DLD1 (cell line): Measurements from ENCODE around the gene GSTCD.
"Not testable (repeated sequence)": the region's sequence is repeated elsewhere in the genome, so short reads cannot be mapped to it uniquely, and the experiment has no call there.

ENCODE experiments used
- in situ Hi-C: cut with HindIII; loops from 2 replicates; pipeline ENCODE4 v1.10.0; 2017; ENCODE audit warnings: low sequenced_read_pairs

Gene GSTCD, protein sequence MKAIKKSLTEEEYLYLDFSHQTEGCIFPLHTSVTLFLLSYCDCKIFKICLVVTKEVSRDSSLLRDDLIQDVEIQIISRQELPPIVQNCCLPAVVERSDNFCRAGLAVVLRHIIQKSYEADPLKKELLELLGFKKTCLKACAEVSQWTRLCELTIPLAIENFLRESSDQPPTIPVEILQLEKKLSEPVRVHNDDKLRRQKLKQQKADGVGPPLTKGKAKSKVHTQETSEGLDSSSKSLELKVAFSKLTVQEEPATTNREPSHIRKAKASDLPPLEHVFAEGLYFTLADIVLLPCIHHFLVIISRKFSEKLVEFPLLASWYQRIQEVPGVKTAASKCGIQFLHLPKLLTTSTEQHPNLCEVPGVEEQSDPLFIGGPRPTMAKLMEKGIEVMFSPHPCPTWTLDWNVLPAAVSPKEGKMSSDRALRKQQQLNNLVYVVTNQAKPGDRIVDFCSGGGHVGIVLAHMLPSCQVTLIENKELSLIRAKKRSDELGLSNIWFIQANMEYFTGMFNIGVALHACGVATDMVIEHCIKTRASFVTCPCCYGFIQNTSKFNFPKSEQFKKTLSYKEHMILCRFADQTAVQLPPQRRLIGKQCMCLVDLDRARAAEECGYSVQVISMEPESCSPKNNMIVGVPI

DNA sequence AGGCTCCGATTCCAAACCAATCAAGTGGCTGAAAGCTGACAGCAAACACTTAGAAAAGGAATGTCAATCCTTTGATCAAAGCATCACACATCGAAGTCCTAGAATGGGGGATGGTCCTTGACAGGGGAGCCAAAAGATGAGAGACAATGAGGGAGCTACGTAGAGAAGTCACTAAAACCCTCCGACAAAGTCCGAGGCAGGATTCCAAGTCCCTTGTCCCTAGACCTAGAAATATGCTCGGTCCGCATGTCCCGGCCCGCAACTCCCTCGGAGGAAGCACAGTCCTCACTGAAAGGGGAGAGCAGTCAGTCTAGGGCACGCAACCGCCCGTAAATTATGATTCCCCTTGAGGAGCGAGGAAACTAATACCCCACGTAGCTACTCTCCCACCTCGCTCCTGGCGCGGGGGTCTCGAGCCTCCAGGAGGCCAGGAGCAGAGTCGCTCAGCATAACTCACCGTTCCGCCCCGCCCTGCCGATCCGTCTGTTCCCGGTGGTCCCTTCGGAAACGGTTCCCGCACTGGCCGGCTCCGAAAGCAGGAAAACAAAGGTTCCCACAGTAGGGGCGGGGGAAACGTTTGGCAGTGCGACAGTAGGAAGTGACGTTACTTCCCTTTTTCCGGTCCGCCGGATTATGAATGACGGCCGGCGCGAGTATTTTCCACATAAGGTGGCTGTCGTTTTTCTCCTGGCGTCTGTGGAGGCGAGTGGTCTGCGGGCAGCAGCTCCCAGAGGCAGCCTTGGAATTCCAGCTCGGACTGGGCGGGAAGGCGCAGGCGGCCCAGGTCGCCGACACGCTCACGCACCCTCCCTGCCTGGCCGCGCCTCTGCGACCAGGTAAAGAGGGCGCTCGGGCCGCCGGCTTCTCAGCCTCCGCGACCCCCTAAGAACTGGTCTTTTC is at the start of gene GSTCD, which contains the start of gene INTS12:
Gene GSTCD, plus strand, starts transcription at position 604 of the 900 bp plus-strand sequence. CDS start 8,830 bp downstream, outside the sequence.
Gene INTS12, minus strand, starts transcription at position 509 of the 900 bp plus-strand sequence. CDS start 8,684 bp downstream, outside the sequence.
- in situ Hi-C loops = no loop called here

DNA sequence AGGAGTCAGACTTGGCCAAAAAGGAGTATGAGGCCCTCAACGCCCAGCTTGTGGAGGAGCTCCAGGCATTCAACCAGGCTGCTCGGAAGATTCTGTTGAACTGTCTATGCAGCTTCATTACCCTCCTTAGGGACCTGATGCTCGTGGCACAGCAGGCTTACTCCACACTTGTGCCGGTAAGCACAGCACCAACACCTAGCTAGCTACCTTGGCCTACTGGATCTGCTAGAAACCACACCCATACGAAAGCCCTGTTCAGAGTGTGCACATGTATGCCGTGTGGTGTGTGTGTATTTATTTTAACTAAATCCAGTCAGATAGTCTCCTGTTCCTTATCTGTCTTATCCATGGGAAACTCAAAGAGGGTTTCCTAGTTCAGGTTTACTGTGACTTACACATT is 49.4 kb upstream of the GSTCD start:
- in situ Hi-C loops = no loop called here

DNA sequence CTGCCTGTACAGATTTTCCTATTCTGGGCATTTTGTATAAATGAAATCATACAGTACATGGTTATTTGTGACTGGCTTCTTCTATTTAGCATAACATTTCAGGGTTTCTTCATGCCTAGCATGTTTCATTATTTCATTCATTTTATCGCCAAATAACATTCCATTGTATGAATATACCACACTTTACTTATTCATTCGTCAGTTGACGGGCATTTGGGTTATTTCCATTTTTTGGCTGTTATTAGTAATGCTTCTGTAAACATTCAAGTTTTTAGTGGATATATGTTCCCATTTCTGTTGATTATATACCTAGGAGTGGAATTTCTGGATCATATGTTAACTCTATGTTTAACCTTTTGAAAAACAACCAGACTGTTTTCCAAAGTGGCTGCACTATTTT is 47.6 kb upstream of the GSTCD start:
- in situ Hi-C loops = no loop called here

DNA sequence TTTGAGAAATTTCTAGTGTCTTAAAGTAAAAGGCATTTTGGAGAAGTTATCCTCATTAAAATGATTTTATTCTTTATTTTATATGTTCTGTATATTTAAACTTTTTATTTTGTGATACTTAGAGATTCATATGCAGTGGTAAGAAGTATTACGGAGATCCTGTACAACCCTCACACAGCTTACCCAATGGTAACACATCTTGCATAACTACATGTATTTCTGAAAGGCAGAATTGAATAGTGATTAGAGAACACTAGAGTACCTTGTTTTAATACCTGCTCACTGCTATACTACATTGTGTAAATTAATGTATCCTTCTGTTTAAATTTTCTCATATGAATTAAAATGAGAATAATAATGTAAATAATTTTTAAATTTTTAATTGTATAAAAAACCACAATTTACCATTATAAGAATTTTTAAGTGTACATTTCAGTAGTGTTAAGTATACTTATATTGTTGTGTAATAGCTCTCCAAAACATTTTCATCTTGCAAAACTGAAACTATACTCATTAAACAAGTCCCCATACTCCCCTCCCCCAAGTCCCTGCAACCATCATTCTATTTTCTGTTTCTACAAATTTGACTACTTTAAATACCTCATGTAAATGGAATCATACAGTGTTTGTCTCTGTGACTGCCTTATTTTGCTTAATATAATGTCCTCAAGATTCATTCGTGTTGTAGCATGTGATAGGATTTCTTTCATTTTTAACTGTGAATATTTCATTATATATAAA is 45.5 kb upstream of the GSTCD start:
- in situ Hi-C loops = no loop called here

DNA sequence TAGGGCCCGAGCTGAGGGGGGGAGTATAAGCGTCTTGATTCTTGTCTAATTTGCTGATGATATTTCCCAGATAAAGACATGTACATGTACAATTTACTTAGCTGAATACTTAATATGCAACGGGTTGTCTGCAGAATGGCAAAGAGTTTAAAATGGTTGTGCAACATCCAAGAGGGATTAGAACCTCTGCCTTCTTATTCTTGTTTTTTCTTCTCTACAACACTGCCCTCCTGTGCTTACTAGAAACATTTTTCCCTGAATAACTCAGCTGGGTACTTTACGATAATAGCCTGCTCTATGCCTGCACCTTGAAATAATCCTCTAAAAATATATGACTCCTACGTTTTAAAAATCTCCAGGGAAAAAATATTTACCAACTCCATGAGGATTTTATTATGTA is 41.9 kb upstream of the GSTCD start:
- in situ Hi-C loops = no loop called here

DNA sequence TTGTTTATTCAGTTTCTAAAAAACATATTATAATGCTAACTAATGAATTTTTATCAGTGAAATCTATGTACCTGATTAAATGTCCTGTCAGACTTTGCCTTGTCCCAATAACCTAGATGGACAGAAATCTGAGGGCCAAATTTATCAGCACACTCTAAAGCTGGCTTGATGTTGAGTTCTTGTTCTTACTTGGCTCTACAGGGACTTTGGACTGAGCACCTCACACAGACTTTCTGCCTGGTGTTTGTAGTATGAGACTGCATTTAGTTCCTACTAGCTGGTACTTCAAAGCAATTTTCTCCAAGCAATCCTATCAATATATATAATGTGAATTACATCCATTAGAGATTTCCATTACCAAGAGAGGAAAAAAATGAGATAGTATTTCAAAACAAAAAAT is 37.9 kb upstream of the GSTCD start:
- in situ Hi-C loops = no loop called here

DNA sequence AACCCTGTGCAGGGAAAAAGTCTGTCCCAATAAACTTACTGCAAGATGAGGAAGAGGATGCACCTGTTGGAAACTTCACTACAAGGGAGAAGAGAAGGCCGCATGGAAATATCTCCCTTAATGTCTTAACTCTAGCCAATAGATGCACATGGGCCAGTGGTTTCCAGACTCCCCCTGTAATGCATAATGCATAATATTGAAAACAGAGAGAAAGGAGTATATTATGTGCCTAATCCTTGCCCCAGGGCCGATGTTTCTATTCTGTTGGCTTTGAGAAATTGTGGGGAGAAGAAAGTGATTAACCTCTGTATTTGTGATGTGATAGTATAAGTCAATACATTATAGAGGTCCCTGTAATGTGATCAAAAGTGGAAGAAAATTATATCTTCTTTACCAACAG is 37.3 kb upstream of the GSTCD start:
- in situ Hi-C loops = no loop called here

DNA sequence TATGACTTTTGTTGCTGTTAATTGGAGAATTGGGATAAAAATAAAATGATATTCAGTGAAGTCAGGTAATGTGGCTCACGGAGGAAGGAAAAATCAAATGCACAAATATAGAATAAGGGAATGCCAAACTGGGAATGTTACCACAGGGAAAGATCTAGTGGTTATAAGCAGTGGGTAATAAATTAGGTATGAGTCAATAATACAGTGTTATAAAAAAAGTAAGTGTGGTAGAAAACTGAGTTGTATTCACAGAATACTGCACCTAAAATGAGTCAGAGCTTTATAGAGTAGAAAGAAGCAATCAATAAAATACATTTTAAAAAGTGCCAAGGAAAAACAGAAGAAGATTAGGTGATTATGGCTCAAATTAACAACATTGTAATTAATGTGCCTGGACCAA is 34.6 kb upstream of the GSTCD start:
- in situ Hi-C loops = no loop called here

DNA sequence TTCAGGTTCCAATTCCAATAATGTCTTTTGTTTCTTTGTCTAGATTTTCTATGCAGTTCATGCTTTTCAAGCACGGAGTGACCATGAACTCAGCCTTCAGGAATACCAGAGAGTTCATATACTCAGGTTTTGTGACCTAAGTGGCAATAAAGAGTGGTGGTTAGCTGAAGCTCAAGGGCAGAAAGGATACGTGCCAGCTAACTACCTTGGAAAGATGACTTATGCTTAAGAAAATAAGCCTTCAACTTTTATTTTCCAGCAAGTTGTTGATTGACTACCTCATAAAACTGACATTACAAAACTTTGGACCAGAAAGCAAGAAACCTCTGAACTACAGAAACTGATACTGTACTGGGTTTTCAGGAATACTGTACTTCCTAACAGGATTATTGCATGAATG is 30.9 kb upstream of the GSTCD start:
- in situ Hi-C loops = no loop called here

DNA sequence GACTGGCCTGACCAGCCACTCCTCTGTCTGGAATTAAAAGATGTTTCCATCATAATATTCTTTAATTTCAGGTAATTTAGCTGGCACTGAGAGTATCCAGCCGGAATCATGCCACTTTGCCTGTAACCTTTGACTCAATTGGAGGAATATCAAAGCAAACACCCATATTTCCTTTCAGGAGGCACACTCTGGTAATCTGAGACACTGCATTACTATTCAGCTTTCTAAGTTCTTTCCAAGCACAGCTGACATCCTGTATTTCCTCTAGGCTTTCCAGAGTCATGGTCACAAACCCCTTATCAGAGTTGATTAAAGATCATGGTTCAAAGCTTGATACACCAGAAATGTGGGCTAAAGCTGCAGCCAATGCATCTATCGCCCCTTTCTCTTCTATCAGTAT is 29.4 kb upstream of the GSTCD start:
- in situ Hi-C loops = no loop called here

DNA sequence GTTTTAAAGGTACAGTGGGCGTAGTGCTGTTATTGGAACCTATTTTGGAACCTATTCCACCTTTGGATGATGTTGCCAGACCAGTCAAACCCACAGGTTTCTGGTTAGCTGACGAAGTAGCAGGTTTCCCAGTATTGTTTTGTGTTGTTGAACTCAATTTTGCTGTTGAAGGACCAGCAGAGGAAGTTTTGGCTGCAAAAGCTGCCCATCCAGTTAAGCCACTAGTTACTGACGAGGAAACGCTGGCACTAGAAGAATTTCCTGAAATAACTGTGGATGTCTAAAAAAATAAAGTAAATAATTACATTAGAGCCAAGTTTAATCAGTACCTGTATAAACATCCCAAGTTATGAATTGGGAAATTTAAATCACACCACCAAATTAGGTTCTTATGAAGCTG is 25.5 kb upstream of the GSTCD start:
- in situ Hi-C loops = no loop called here

DNA sequence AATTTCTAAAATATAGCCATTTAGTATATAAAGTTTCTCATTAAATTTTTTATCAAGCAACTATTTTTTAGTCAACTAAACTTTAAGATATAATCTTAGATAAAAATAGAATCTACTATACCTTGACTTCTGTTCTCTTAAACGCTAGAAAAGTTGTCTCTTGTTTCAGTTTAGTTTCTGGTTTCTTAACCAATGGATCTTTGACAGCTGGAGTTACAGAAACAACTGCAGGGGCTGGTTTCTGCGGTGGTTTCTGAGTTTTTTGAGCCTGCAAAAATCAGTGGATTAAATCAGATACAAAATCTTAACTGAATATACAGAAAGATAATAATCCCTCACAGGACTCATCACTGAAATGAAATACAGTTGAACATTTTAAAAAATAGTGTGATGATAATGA is 22.0 kb upstream of the GSTCD start:
- in situ Hi-C loops = no loop called here

DNA sequence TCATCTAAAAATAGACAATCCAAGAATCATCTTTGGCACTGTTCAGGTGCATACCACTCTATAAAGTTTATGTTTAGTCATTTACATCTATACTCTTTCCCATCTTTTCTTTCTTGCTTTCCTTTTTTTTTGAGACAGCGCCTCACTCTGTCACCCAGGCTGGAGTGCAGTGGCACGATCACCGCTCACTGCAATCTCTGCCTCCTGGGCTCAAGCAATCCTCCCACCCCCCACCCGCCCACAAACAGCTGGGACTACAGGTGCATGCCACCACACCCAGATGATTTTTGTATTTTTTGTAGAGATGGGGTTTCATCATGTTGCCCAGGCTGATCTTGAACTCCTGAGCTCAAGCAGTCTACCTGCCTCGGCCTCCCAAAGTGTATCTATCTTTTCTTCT is 13.8 kb upstream of the GSTCD start:
- in situ Hi-C loops = not testable (repeated sequence)

DNA sequence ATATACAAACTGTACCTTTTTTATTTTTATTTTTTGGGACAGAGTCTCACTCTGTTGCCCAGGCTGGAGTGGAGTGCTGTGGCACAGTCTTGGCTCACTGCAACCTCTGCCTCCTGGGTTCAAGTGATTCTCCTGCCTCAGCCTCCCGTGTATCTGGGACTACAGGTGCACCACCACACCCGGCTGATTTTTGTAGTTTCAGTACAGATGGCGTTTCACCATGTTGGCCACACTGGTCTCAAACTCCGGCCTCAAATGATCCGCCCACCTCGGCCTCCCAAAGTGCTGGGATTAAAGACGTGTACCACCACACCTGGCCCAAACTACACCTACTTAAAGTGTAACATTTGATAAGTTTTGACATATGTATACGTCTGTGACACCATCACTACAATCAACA is 12.8 kb upstream of the GSTCD start:
- in situ Hi-C loops = not testable (repeated sequence)

DNA sequence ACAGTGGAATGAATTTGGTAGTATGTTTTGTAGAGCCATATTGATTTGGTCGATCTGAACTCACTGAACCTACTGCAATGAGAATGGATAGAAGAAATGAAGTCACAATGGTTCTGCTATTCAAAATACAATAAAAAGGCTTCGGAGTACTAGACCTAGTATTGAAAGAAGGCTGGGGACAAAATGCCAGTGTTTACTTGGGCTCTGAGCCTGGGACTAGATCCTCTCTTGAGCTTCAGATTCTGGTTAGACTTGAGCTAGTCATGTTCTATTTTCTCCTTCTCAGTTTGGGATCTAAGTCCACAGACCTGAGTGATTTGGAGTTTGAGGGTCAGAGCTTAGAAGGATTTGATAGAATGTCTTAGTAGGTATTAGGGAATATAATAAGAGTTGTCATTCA is 10.0 kb upstream of the GSTCD start:
- in situ Hi-C loops = no loop called here

DNA sequence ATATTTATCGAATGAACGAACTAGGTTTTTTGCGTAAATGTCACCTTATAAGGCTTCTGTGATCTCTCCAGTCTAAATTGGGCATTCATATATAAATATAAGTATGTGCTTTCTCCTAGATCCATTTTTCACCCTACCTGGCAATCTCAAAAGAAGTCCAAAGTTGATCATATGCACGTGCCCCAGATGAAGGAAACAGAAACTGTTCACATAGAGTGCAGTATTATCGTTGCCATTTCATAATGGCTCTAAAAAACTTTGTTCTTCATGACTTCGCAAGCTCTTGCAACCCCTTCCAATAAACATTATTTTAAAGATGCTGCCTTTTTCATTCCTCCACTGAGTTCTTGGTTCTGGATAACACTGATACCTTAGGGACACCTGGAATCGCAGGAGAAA is 803 bp upstream of the GSTCD start:
- in situ Hi-C loops = no loop called here

DNA sequence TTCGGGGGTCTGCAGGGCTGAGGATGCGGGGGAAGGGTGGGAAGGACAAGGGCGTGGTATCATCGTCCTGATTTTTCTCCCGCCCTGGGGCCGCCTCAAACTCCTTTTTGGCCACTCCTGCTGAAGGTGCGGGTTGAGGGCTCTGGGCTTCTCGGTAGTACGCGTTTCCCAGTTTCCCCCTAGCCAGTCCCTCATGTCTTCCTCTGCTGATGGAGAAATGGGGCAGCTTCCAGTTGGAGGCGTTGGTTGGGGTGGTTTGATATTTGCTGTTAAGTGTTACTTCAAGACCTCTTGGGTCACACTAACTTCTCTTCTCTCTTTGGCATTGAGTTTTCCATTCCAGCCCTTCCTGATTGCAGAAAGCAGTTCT is 482 bp downstream of the GSTCD start:
- in situ Hi-C loops = no loop called here

DNA sequence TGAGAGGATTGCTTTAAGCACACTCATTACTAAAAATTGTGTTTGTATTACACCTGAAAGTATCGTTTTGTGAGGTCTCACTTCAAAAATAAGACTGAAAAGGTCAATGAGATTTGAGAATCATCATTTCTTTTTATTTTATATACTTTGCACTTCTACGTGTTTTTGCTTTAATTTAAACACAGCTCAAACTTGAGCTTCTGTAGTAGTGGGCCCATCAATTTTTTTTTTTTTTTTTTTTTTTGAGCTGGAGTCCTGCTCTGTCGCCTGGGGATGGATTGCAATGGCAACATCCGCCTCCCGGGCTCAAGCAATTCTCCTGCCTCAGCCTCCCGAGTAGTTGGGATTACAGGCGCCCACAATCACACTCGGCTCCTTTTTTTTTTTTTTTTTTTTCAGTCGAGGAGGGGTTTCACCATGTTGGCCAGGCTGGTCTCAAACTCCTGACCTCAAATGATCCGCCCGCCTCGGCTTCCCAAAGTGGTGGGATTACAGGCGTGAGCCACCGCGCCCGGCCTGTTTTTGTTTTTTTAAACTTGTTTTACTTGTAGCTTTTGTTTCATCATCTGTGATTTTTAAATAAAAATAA is 1.5 kb downstream of the GSTCD start:
- in situ Hi-C loops = no loop called here

DNA sequence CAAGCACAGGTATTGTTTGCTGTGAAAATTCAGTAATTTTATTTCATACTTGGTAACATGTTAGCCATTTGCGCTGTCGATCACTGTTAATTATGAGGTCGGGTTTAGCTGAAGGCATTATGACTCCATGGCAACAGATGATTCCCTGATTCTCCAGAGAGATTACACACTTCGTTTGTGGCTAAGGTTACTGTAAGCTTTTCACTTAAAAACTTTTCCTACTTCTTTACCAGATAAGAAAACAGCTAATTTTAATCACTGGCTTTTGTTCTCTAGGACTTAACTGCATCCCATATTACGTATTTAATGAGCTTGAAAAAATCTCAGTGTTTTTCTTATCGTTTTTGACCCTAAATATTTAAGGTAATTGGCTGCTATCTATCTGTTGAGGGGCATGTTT is 2.1 kb downstream of the GSTCD start:
- in situ Hi-C loops = no loop called here

DNA sequence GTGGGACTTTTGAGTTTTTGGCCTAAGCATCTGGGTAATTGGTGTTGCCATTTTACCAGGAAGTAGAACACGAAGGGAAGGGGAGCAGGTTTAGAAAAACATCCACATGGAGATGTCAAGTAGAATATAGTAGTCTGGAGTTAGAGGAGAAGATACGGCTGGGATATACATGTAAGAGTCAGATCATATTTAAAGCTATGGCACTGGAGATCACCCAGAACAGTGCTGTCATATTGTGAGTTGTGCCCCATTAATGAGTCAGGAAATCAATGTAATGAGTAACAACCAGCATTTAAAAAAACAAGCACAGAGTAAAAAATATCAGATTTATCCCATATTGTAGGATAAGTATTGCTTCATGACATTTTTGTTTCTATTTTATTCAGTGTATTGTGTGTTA is 4.2 kb downstream of the GSTCD start:
- in situ Hi-C loops = no loop called here
